Pulmonary artery endothelial cell (primary cell): Measurements from ENCODE around the gene ATP6V1G3. TPM values are rescaled to one million over a fixed set of nuclear protein-coding genes. Genes with fewer than 3 reads are reported as not detected.
"Not testable (repeated sequence)": the region's sequence is repeated elsewhere in the genome, so short reads cannot be mapped to it uniquely, and the experiment has no call there.

Experiments
- DNase-seq: peaks from one replicate; pipeline ENCODE4 v3.0.0-alpha.2; 2011; ENCODE audit warnings: low read depth, low spot score
- total RNA-seq: library from RNA; depleted of rRNA; stranded (reverse); fragments of >200 nt; gene quantifications from 2 replicates; pipeline ENCODE4 v1.2.3, GENCODE V29; 2014

Gene ATP6V1G3
- total RNA-seq, 1 donor from 2014 or later, result not detected

- DNase-seq, result no peak
These were observed 43.0 kb downstream of the ATP6V1G3 start for GRCh38 chr1:198497326-198498102.

- no peak for DNase-seq
These were observed 44.0 kb downstream of the ATP6V1G3 start for GRCh38 chr1:198496216-198497143.

GRCh38 chr1:198495631-198496030 is 44.8 kb downstream of the ATP6V1G3 start:
- DNase-seq, result no peak

GRCh38 chr1:198494658-198495103 is 45.8 kb downstream of the ATP6V1G3 start:
- no peak for DNase-seq

DNA sequence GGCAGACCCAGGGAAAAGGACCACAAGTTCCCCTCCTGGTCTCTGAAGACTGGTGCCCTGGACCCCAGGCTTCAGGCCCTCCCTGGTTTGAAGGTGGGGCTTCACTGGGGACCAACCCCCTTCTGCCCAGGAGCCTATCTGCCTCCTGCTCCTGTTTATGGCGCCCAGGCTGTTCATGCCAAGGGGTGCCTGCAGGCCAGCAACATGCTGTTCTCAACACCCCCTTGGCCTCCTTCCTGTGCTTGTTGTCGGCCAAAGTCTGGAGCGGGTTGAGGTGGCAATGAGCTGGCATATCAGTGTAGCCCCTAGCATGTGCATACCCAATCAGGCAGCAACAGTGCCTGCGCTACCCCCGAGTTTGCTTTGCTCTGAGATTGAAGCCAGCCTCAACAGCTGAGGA is 46.3 kb downstream of the ATP6V1G3 start:
- no peak for DNase-seq

DNA sequence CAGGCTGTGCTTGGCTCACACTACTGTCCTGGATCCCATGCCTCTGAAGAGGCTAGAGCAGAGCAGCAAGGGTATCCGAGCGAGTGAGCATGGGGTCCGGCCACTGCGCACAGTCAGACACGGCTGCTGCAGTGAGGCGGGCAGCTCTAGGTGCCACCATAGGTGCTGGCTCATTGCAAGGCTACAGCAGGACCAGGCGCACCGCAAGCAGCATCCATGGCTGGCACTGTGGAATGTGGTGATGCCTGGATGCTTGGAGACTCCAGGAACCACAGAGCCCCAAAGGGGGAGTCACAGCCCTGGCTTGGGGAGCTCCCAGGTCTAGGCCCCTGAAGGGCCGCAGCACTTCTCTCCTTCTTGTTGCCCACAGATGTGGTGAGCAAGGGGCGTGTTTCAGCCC is 47.2 kb downstream of the ATP6V1G3 start:
- DNase-seq, result no peak

DNA sequence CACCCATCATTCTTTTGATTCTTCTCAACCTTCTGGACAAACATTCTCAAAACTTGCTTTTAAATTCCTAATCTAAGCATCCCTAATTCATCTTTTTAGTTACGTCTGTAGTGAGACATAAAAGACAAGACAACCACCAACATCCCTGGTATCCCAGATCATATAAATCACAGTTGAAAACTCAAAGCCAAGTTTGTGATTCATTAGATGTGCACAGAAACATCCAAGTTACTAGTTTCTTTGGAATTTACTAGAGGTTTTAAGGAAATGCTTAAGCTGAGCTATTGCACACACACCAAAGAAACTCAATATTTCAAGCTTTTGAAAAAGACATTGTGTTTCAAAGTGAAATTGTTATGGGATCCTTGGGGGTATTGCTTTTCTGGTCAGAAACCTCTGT is 47.6 kb downstream of the ATP6V1G3 start:
- no peak for DNase-seq

DNA sequence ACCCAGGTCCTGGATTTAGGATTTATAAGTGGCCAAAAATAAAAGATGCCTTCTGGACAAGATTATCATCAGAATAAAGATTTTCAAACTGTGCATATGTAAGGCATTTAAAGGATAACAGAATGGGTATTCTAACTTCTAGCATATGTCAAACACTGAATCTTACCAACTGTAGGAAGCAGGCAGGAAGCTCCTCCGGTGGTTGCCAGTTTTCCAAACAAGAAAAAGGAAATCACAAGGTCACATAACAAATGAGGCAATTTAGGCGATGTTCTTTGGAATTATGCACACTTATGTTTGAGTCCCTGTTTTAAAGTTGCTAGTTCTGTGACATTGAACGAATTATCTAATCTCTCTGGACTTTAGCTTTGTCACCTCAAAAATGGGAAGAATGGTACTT is 48.9 kb downstream of the ATP6V1G3 start:
- peak; percentile 24 for DNase-seq

GRCh38 chr1:198491028-198491427 is 49.5 kb downstream of the ATP6V1G3 start:
- DNase-seq, result no peak

DNA sequence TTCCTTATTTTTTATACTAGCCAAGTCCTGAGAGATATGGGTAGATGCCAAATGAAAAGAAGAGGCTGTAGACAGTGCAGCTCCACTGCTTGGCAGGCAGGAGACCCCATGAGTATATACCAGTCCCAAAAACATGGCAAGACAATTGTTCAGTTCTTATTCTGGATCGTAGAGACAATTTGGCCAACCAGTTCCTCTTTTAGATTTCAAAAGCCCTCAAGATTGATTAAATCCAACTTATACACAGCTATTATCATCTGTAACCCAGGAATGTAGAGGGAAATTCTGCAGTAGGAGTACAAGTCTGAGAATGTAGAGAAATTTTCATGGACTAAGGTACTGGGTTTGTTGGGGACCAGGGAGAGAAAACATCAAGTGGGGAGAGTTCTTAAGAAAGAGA is 50.3 kb downstream of the ATP6V1G3 start:
- no peak for DNase-seq

DNA sequence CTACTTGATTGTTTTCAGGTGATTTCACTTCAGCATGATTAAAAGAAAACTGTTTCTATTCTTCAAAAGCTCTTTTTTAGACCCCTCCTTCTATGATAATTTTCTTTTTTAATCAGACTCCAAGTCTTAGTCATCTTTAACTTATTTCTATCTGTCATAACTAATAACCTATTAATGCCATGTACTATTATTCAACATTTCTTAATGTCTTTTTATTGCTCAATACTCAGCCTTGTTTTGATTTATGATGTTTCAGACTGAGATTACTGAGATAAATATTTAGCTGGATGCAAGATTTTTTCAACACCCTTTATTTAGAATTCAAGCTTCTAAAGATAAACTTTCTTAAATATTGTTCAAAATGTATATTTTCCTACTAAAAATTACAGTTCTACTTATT is 53.6 kb downstream of the ATP6V1G3 start:
- DNase-seq, result no peak

GRCh38 chr1:198483645-198484044 is 56.8 kb downstream of the ATP6V1G3 start:
- DNase-seq, result no peak

GRCh38 chr1:198483006-198483405 is 57.5 kb downstream of the ATP6V1G3 start:
- no peak for DNase-seq

DNA sequence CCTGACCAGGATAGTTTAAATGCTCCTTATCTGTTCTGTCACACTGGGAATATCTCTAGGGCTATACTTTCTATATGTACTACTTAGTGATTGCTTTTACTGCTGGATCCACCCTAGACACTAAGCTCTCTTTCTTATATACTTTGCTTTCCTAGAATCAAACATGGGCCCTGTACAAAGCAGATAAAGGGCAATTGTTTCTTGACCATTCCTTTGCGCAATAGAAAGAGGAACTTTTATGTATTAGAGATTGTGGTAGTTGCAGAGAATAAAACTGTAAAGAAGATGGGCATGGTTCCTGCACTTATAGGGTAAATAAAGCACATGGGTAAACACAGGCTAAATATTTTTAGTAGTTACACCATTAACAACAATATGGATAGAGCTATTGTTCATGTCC is 58.8 kb downstream of the ATP6V1G3 start:
- no peak for DNase-seq

GRCh38 chr1:198480876-198481275 is 59.6 kb downstream of the ATP6V1G3 start:
- DNase-seq, result no peak

DNA sequence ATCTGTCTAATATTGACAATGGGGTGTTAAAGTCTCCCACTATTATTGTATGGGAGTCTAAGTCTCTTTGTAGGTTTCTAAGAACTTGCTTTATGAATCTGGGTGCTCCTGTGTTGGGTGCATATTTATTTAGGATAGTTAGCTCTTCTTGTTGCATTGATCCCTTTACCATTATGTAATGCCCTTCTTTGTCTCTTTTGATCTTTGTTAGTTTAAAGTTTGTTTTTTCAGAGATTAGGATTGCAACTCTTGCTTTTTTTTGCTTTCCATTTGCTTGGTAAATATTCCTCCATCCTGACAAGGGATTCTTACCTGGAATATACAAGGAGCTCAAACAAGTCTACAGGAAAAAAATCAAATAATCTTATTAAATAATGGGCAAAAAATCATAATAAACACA is 63.1 kb downstream of the ATP6V1G3 start:
- not testable (repeated sequence) for DNase-seq

Other genes with a start within 250 kb of the ATP6V1G3 start
- not detected in 2 replicates for gene PTPRC, start 98.4 kb upstream of the ATP6V1G3 start, total RNA-seq